Astrocyte (in vitro differentiated cells and primary cell): ENCODE results near the gene URM1.

ENCODE experiments used
- CTCF ChIP-seq: IDR thresholded peaks from 2 replicates; pipeline ENCODE4 v1.5.1; 2011; ENCODE audit warnings: low read depth, mild to moderate bottlenecking, inconsistent platforms, low read length, moderate library complexity; ENCODE audit not compliant: insufficient read depth
- EZH2 ChIP-seq: IDR thresholded peaks from 2 replicates; pipeline ENCODE4 v1.6.1; 2012; ENCODE audit warnings: mild to moderate bottlenecking, low read length, inconsistent platforms; ENCODE audit not compliant: insufficient read depth

- TF ChIP-seq CTCF (no peak), EZH2 (no peak)
Measured at GRCh38 chr9:128323212-128323730, 47.9 kb upstream of the URM1 start.
